Hepatocyte (in vitro differentiated cells): Measurements from ENCODE around the gene INTS4. TPM values are rescaled to one million over a fixed set of nuclear protein-coding genes. Genes with fewer than 3 reads are reported as not detected.
"Not testable (repeated sequence)": the region's sequence is repeated elsewhere in the genome, so short reads cannot be mapped to it uniquely, and the experiment has no call there.

ENCODE experiments used
- DNase-seq: peaks from one replicate; pipeline ENCODE4 v3.0.0-alpha.2; 2016; ENCODE audit warnings: low spot score
- H2AFZ ChIP-seq: fragments of 200-600 bp; sonication (generic); 2 replicates; pipeline ENCODE4 v1.6.0; 2016; ENCODE audit warnings: antibody characterized with exemption, mild to moderate bottlenecking
- H3K27ac ChIP-seq: fragments of 200-600 bp; sonication (generic); 2 replicates; pipeline ENCODE4 v1.5.1; 2016; ENCODE audit warnings: mild to moderate bottlenecking
- H3K27me3 ChIP-seq: fragments of 200-600 bp; sonication (generic); 2 replicates; pipeline ENCODE4 v1.6.1; 2016
- H3K36me3 ChIP-seq: fragments of 200-600 bp; sonication (generic); replicated peaks from 2 replicates; pipeline ENCODE4 v1.5.1; 2016; ENCODE audit warnings: low read depth; ENCODE audit not compliant: insufficient read depth
- H3K4me1 ChIP-seq: fragments of 200-600 bp; sonication (generic); 2 replicates; pipeline ENCODE4 v1.5.1; 2016; ENCODE audit warnings: mild to moderate bottlenecking, moderate library complexity; ENCODE audit not compliant: insufficient read depth
- H3K4me2 ChIP-seq: fragments of 200-600 bp; sonication (generic); 2 replicates; pipeline ENCODE4 v1.6.0; 2016
- H3K4me3 ChIP-seq: fragments of 200-600 bp; sonication (generic); 2 replicates; pipeline ENCODE4 v1.5.1; 2016; ENCODE audit warnings: mild to moderate bottlenecking
- H3K79me2 ChIP-seq: fragments of 200-600 bp; sonication (generic); 2 replicates; pipeline ENCODE4 v1.6.0; 2017; ENCODE audit warnings: mild to moderate bottlenecking
- H3K9me2 ChIP-seq: fragments of 200-600 bp; sonication (generic); replicated peaks from 2 replicates; pipeline ENCODE4 v1.6.0; 2017; ENCODE audit warnings: mild to moderate bottlenecking; ENCODE audit not compliant: insufficient read depth
- H3K9me3 ChIP-seq: fragments of 200-600 bp; sonication (generic); 2 replicates; pipeline ENCODE4 v1.5.1; 2016; ENCODE audit warnings: low read depth, mild to moderate bottlenecking
- H4K20me1 ChIP-seq: fragments of 200-600 bp; sonication (generic); 2 replicates; pipeline ENCODE4 v1.6.0; 2016; ENCODE audit warnings: mild to moderate bottlenecking; ENCODE audit not compliant: insufficient read depth, poor library complexity, severe bottlenecking
- EZH2 ChIP-seq: fragments of 200-600 bp; sonication (generic); IDR thresholded peaks from 2 replicates; pipeline ENCODE4 v1.6.1; 2016; ENCODE audit warnings: antibody characterized with exemption, mild to moderate bottlenecking, borderline replicate concordance
- EZH2phosphoT487 ChIP-seq: fragments of 200-600 bp; sonication (generic); IDR thresholded peaks from one replicate; pipeline ENCODE4 v1.6.1; 2018; ENCODE audit warnings: antibody characterized with exemption, mild to moderate bottlenecking, low read depth, moderate library complexity; ENCODE audit not compliant: unreplicated experiment, severe bottlenecking
- WGBS: methylation state at CpG from one replicate; pipeline ENCODE4 v1.1.6; 2016; ENCODE audit warnings: low lambda C conversion rate; ENCODE audit errors: missing lambda C conversion rate; 5-methylcytosine and 5-hydroxymethylcytosine counted together
- polyA plus RNA-seq: library from polyadenylated mRNA; unstranded; fragments of >200 nt; fragmentation: Nextera tagmentation; extraction: Ambion mirVana; gene quantifications from 2 replicates; pipeline ENCODE4 v1.2.1, GENCODE V29; 2016
- total RNA-seq: library from RNA; depleted of rRNA; stranded (reverse); fragments of >200 nt; gene quantifications from 2 replicates; pipeline ENCODE4 v1.2.3, GENCODE V29; 2014
- TF ChIP-seq, protein P1 (sequence below): fragments of 200-600 bp; sonication (generic); IDR thresholded peaks from 2 replicates; pipeline ENCODE4 v1.5.1; 2016; ENCODE audit warnings: antibody characterized with exemption, mild to moderate bottlenecking; ENCODE audit not compliant: poor library complexity

Gene INTS4
- total and polyA plus RNA-seq, 2 experiments from 2014 or later = 24.0 to 28.0 TPM

DNA sequence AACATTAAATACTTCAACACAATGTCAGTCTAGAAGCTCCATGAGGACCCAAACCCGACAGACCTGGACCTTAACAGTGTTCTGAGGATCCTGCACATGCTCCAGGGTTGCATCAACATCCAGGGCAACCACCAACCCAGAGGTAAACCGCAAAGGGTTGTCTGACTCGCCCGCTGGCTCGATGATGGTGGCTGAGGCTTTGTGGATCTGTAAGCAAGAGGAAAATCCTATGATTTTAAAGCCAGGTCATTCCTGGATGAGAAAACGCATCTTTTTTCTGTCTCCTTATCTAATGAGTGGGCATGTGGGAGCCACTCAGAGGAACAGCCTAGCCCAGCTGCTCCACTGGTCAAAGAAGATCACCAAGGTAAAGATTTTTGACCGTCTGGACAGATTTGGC lies 103.2 kb downstream of the INTS4 start:
- not testable (repeated sequence) for H2AFZ ChIP-seq, H3K4me1 ChIP-seq, H4K20me1 ChIP-seq, H3K4me3 ChIP-seq, H3K9me3 ChIP-seq, H3K27me3 ChIP-seq, H3K79me2 ChIP-seq, H3K4me2 ChIP-seq, H3K36me3 ChIP-seq, DNase-seq, H3K9me2 ChIP-seq
- 95% methylated on average over 7 of the region's 7 CpGs for WGBS
- peak overlapping the region; percentile 62 for H3K27ac ChIP-seq

DNA sequence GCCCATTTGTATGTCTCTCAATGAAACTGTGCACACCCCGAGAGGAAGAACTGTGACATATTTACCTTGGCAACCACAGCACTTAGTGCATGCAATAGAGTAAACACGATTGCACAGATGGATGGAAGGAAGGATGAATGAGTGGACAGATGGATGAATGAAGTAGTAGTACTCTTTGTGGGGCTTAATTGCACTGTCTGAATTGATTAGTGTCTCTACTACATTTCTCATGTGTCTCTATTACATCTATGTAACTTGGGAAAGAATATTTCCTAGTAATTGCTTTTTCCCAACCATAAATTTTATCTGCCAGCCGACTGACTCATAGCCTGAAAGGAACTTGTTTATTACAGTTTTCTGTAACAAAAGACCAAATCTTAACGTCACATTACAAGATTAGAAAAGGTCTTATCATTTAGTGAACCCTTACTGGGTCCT lies 103.8 kb downstream of the INTS4 start:
- H3K36me3 ChIP-seq, H4K20me1 ChIP-seq, H3K27me3 ChIP-seq: not testable (repeated sequence)

DNA sequence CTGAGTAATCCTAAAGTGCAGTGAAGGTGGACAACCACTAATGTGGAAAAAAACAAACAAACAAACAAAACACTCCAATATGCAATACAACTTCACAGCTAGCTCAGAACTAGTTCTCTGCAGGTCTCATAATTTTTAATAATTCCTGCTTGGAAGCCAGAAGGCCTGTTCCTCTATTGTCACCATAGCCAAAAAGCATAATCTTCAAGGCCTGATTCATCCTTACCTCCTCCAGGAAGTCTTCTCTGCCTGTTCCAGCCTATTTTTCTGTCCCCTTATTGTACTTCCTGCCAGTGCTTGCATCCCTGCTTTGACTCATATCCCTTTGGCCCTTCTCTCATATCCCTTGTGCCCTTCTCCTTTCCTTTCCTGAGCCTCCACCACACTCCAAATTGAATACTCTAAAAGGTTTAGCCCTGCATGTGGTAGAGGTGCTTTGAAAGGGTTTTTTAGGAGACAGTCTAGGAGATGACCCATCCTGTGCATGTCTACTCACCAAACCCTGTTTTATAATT lies 104.3 kb downstream of the INTS4 start:
- not testable (repeated sequence) for H3K79me2 ChIP-seq, H4K20me1 ChIP-seq, H2AFZ ChIP-seq, H3K9me3 ChIP-seq, H3K36me3 ChIP-seq, H3K27ac ChIP-seq, H3K4me1 ChIP-seq, DNase-seq, H3K4me2 ChIP-seq, H3K27me3 ChIP-seq, H3K4me3 ChIP-seq, H3K9me2 ChIP-seq

More for the DNA sequence above, 103.8 kb downstream of the INTS4 start:
- H3K9me3 ChIP-seq, H3K4me1 ChIP-seq, H3K4me3 ChIP-seq, H3K9me2 ChIP-seq, H3K4me2 ChIP-seq, H3K79me2 ChIP-seq, DNase-seq, H2AFZ ChIP-seq: not testable (repeated sequence)
- peak overlapping the region; percentile 62 for H3K27ac ChIP-seq
- WGBS = 68% methylated on average over 4 of the region's 4 CpGs

DNA sequence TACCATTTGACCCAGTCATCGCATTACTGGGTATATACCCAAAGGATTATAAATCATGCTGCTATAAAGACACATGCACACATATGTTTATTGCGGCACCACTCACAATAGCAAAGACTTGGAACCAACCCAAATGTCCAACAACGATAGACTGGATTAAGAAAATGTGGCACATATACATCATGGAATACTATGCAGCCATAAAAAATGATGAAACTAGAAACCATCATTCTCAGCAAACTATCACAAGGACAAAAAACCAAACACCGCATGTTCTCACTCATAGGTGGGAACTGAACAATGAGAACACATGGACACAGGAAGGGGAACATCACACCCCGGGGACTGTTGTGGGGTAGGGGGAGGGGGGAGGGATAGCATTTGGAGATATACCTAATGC lies 105.4 kb downstream of the INTS4 start:
- not testable (repeated sequence) for H3K36me3 ChIP-seq, H4K20me1 ChIP-seq, H3K4me1 ChIP-seq

DNA sequence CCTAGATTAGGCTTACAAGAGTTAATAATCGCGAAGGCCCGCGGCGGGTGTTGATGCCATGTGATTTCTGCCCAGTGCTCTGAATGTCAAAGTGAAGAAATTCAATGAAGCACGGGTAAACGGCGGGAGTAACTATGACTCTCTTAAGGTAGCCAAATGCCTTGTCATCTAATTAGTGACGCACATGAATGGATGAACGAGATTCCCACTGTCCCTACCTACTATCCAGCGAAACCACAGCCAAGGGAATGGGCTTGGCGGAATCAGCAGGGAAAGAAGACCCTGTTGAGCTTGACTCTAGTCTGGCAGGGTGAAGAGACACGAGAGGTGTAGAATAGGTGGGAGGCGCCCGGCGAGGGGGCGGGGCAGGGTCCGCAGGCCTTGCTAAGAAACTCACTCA lies 108.1 kb downstream of the INTS4 start:
- no peaks in the 10 kb centered on the region for H3K79me2 ChIP-seq
- 79% methylated on average over 18 of the region's 18 CpGs for WGBS
- H3K4me1 ChIP-seq = no peaks in the 10 kb centered on the region
- no peaks in the 10 kb centered on the region for H3K36me3 ChIP-seq
- no peak overlapping the region for H2AFZ ChIP-seq
- no peak for DNase-seq
- H3K9me3 ChIP-seq = no peaks in the 10 kb centered on the region
- no peak overlapping the region for H3K4me2 ChIP-seq
- no peaks in the 10 kb centered on the region for H3K27me3 ChIP-seq
- no peak overlapping the region for H3K4me3 ChIP-seq
- no peak overlapping the region for H3K27ac ChIP-seq
- no peaks in the 10 kb centered on the region for H3K9me2 ChIP-seq
- TF ChIP-seq EZH2 (no peak), EZH2phosphoT487 (no peak)
- TF ChIP-seq, protein P1, sequence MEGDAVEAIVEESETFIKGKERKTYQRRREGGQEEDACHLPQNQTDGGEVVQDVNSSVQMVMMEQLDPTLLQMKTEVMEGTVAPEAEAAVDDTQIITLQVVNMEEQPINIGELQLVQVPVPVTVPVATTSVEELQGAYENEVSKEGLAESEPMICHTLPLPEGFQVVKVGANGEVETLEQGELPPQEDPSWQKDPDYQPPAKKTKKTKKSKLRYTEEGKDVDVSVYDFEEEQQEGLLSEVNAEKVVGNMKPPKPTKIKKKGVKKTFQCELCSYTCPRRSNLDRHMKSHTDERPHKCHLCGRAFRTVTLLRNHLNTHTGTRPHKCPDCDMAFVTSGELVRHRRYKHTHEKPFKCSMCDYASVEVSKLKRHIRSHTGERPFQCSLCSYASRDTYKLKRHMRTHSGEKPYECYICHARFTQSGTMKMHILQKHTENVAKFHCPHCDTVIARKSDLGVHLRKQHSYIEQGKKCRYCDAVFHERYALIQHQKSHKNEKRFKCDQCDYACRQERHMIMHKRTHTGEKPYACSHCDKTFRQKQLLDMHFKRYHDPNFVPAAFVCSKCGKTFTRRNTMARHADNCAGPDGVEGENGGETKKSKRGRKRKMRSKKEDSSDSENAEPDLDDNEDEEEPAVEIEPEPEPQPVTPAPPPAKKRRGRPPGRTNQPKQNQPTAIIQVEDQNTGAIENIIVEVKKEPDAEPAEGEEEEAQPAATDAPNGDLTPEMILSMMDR = no peak
- H4K20me1 ChIP-seq = no peaks in the 10 kb centered on the region

More for the DNA sequence above, 105.4 kb downstream of the INTS4 start:
- H3K4me3 ChIP-seq, DNase-seq, H3K9me3 ChIP-seq, H3K4me2 ChIP-seq, H3K27ac ChIP-seq, H3K9me2 ChIP-seq, H3K27me3 ChIP-seq, H3K79me2 ChIP-seq, H2AFZ ChIP-seq: not testable (repeated sequence)
- WGBS = 91% methylated on average over 4 of the region's 5 CpGs
